ENCODE data around the gene IVNS1ABP. TPM values are rescaled to one million over a fixed set of nuclear protein-coding genes. Genes with fewer than 3 reads are reported as not detected.

Gene IVNS1ABP
- total and polyA plus RNA-seq, 10 of the 15 experiments (the other 5 are each of a cell fraction or from before 2014, with no cell fraction given) = 19.2 to 154 (median 43.9) TPM

DNA sequence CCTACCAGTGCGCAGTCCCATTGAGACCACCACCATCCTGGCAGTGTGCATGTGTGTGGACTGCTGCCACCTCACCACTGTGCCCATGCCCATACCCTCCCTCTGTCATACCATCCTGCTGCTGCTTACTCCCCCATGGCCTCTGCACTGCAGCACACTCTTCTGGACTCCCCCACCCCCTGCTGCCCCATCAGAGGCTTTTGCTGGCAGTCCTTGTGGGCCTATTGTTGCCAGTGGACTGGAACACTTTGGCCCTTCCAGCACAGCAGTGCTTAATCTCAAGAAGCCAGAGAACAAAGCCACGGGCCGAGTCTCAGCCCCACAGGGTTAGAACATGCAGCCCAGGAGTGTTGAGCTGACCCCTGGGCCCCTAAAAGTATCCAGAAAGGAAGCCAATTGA is 41.9 kb upstream of the IVNS1ABP start:
- Histone ChIP-seq H3K79me2 (ENCODE audit: control insufficient read depth, insufficient read depth, low read length) (no peaks in the 10 kb centered on the region), H3K27ac (ENCODE audit: control insufficient read depth, insufficient read depth) (no peak overlapping the region), H3K4me1 (ENCODE audit: control insufficient read depth, insufficient read depth, low read length) (peaks cover 3% of the 10 kb centered on the region; the same call in 1 of the 2 replicates), H3K4me2 (ENCODE audit: control insufficient read depth, insufficient read depth) (no peak overlapping the region), H3K9ac (ENCODE audit: control insufficient read depth, insufficient read depth, low read length) (no peak overlapping the region), H3K27me3 (replicated peaks in 1 of 2; ENCODE audit: control insufficient read depth in 2 of 2, insufficient read depth in 2 of 2, low read length in 1 of 2) (no peaks in the 10 kb centered on the region), H4K20me1 (ENCODE audit: control insufficient read depth, insufficient read depth) (no peaks in the 10 kb centered on the region), H3K9me3 (replicated peaks; ENCODE audit: control insufficient read depth, insufficient read depth, low read length) (no peaks in the 10 kb centered on the region; the same call in 1 of the 3 replicates), H3K4me3 (no peak overlapping the region), H2AFZ (ENCODE audit: control insufficient read depth, low read depth, low read length) (no peak overlapping the region), H3K36me3 (ENCODE audit: control insufficient read depth in 2 of 2, insufficient read depth in 2 of 2, low read length in 1 of 2) (no peaks in the 10 kb centered on the region)
- no peak for FAIRE-seq
- BruUV-seq (replicated peaks) = no TSS peak
- POLR2A ChIA-PET = no interaction called here
- DNase-seq (ENCODE audit: low read depth, low spot score) = no peak
- intact Hi-C loops (cut with micrococcal nuclease; ENCODE audit: unreplicated experiment) = no loop called here
- CTCF ChIA-PET = no interaction called here
- RAD21 ChIA-PET (ENCODE audit: unreplicated experiment) = no interaction called here
- WGBS (ENCODE audit: insufficient coverage, insufficient replicate concordance, low lambda C conversion rate, missing lambda C conversion rate) = 64% methylated on average over 3 of the region's 3 CpGs
- TF ChIP-seq MEF2A (IDR thresholded peaks at IDR 0.05; ENCODE audit: insufficient read depth, low read depth, low read length) (no peak), SPI1 (IDR thresholded peaks at IDR 0.05; ENCODE audit: borderline replicate concordance, insufficient read depth, low read depth, low read length) (no peak), ZNF24 (IDR thresholded peaks at IDR 0.05) (no peak), ZBTB33 (IDR thresholded peaks at IDR 0.05) (no peak), EZH2 (IDR thresholded peaks at IDR 0.05; ENCODE audit: borderline replicate concordance, control insufficient read depth, low read depth, low read length) (no peak), SRF (IDR thresholded peaks at IDR 0.05; ENCODE audit: low read depth in 2 of 2, low read length in 2 of 2) (no peak), ZBED1 (IDR thresholded peaks at IDR 0.05; ENCODE audit: borderline replicate concordance) (no peak), HDAC2 (IDR thresholded peaks at IDR 0.05) (no peak), RELA (IDR thresholded peaks at IDR 0.05; ENCODE audit: borderline replicate concordance, partially characterized antibody) (no peak), IRF4 (IDR thresholded peaks at IDR 0.05; ENCODE audit: low read depth, low read length) (no peak), CEBPB (IDR thresholded peaks at IDR 0.05; ENCODE audit: borderline replicate concordance in 1 of 2, low read depth in 2 of 2, low read length in 2 of 2) (no peak), GABPA (IDR thresholded peaks at IDR 0.05; ENCODE audit: low read depth) (no peak), ZNF384 (IDR thresholded peaks at IDR 0.05; ENCODE audit: borderline replicate concordance, low read depth, low read length) (no peak), NR2F1 (conservative IDR thresholded peaks at IDR 0.05) (no peak)
- TF ChIP-seq, protein P1, sequence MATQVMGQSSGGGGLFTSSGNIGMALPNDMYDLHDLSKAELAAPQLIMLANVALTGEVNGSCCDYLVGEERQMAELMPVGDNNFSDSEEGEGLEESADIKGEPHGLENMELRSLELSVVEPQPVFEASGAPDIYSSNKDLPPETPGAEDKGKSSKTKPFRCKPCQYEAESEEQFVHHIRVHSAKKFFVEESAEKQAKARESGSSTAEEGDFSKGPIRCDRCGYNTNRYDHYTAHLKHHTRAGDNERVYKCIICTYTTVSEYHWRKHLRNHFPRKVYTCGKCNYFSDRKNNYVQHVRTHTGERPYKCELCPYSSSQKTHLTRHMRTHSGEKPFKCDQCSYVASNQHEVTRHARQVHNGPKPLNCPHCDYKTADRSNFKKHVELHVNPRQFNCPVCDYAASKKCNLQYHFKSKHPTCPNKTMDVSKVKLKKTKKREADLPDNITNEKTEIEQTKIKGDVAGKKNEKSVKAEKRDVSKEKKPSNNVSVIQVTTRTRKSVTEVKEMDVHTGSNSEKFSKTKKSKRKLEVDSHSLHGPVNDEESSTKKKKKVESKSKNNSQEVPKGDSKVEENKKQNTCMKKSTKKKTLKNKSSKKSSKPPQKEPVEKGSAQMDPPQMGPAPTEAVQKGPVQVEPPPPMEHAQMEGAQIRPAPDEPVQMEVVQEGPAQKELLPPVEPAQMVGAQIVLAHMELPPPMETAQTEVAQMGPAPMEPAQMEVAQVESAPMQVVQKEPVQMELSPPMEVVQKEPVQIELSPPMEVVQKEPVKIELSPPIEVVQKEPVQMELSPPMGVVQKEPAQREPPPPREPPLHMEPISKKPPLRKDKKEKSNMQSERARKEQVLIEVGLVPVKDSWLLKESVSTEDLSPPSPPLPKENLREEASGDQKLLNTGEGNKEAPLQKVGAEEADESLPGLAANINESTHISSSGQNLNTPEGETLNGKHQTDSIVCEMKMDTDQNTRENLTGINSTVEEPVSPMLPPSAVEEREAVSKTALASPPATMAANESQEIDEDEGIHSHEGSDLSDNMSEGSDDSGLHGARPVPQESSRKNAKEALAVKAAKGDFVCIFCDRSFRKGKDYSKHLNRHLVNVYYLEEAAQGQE (IDR thresholded peaks at IDR 0.05; ENCODE audit: low read depth, low read length) = no peak
- TF ChIP-seq, protein P2, sequence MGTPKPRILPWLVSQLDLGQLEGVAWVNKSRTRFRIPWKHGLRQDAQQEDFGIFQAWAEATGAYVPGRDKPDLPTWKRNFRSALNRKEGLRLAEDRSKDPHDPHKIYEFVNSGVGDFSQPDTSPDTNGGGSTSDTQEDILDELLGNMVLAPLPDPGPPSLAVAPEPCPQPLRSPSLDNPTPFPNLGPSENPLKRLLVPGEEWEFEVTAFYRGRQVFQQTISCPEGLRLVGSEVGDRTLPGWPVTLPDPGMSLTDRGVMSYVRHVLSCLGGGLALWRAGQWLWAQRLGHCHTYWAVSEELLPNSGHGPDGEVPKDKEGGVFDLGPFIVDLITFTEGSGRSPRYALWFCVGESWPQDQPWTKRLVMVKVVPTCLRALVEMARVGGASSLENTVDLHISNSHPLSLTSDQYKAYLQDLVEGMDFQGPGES (IDR thresholded peaks at IDR 0.05) = no peak
- no peak for ATAC-seq
- in situ Hi-C loops (cut with MboI) = no loop called here
- SMC1A ChIA-PET (ENCODE audit: uncharacterized antibody, unreplicated experiment) = interaction anchor here (0.6 kb wide), 1 partner anchor 52 kb away, joined by 3 read pairs; no protein-coding TSS in a partner anchor

Measured in GM12878 (cell line).